Keratinocyte (primary cell): ENCODE data around the gene MIX23.
"Not testable (repeated sequence)": the region's sequence is repeated elsewhere in the genome, so short reads cannot be mapped to it uniquely, and the experiment has no call there.

ENCODE experiments used
- EZH2 ChIP-seq: IDR thresholded peaks from one replicate; pipeline ENCODE4 v1.6.1; 2012; ENCODE audit warnings: inconsistent platforms, mild to moderate bottlenecking, low read length, moderate library complexity
- TF ChIP-seq, protein P1 (sequence below), 3 experiments: IDR thresholded peaks in 1 of 3; conservative IDR thresholded peaks in 1 of 3; optimal IDR thresholded peaks in 1 of 3; 2 replicates in 2 of 3; 3 replicates in 1 of 3; pipeline versions ENCODE3 to v1.5.1; 2011; ENCODE audit warnings: low read length in 3 of 3, mild to moderate bottlenecking in 3 of 3, moderate library complexity in 2 of 3, control low read depth in 1 of 3, inconsistent platforms in 1 of 3; ENCODE audit not compliant: insufficient read depth in 2 of 3; ENCODE audit errors: extremely low read depth in 1 of 3

DNA sequence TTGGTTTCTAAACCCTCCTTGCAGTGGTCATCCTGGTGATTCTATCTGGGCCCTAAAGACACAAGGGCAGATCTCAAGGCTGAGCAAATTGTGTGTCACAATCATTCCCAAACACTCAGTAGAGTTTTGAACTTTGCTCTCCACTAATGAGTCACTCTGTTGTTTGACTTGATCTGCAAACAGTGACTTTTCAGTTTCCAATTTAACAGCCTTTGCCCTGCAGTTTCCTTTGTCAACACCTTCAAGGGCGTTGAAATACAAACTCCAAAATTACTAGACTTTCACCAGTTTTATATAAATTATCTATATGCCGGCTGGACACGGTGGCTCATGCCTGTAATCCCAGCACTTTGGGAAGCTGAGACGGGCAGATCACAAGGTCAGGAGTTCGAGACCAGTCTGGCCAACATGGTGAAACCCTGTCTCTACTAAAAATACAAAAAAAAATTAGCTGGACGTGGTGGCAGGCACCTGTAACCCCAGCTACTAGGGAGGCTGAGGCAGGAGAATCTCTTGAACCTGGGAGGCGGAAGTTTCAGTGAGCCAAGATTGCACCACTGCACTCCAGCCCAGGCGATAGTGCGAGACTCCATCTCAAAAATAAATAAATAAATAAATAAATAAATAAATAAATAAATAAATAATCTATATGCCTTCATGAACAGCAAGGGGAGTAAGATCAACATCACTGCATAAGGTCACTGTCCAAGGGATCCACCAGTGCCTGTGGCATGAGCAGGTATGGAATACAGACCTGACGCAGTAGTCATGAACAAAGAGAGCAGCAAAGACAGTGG lies 17.3 kb downstream of the MIX23 start:
- TF ChIP-seq, protein P1, sequence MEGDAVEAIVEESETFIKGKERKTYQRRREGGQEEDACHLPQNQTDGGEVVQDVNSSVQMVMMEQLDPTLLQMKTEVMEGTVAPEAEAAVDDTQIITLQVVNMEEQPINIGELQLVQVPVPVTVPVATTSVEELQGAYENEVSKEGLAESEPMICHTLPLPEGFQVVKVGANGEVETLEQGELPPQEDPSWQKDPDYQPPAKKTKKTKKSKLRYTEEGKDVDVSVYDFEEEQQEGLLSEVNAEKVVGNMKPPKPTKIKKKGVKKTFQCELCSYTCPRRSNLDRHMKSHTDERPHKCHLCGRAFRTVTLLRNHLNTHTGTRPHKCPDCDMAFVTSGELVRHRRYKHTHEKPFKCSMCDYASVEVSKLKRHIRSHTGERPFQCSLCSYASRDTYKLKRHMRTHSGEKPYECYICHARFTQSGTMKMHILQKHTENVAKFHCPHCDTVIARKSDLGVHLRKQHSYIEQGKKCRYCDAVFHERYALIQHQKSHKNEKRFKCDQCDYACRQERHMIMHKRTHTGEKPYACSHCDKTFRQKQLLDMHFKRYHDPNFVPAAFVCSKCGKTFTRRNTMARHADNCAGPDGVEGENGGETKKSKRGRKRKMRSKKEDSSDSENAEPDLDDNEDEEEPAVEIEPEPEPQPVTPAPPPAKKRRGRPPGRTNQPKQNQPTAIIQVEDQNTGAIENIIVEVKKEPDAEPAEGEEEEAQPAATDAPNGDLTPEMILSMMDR (optimal IDR thresholded peaks at IDR 0.05 in 1 of 3, IDR thresholded peaks at IDR 0.05 in 1 of 3, conservative IDR thresholded peaks at IDR 0.05 in 1 of 3; ENCODE audit: extremely low read depth in 1 of 3, insufficient read depth in 2 of 3, low read length in 3 of 3) = not testable (repeated sequence)
- TF ChIP-seq EZH2 = not testable (repeated sequence)
